H1 (cell line): ENCODE data around the gene TOMM5. TPM values are rescaled to one million over a fixed set of nuclear protein-coding genes. Genes with fewer than 3 reads are reported as not detected.

ENCODE experiments used
- CTCF ChIA-PET: fragments of 300-600 bp; sonication (Branson Sonifier 250); formaldehyde crosslinking; loops from one replicate; lab custom pipeline; 2021; ENCODE audit not compliant: partially characterized antibody; lab: Charles Lee
- POLR2A ChIA-PET: fragments of 300-600 bp; sonication (Branson Sonifier 250); formaldehyde crosslinking; loops from one replicate; lab custom pipeline; 2021; ENCODE audit warnings: inconsistent platforms; ENCODE audit not compliant: partially characterized antibody; lab: Charles Lee
- DNase-seq, 2 experiments: peaks; one replicate each; pipeline versions ENCODE4 v3.0.0 to v3.0.0-alpha.2; 2010 to 2022; ENCODE audit warnings: low spot score in 2 of 2, low read depth in 1 of 2, mixed read lengths in 1 of 2
- FAIRE-seq: peaks from 2 replicates; lab custom pipeline; 2011; peaks lifted over from hg19 to GRCh38; lab: Jason Lieb, UNC
- H2AFZ ChIP-seq: 2 replicates; pipeline ENCODE4 v1.8.1; 2012; ENCODE audit warnings: low read length, inconsistent platforms
- H2AK5ac ChIP-seq: 2 replicates; pipeline ENCODE4 v1.6.1; 2013; ENCODE audit warnings: low read depth, low read length
- H2BK120ac ChIP-seq: replicated peaks from 2 replicates; pipeline ENCODE3; 2013; ENCODE audit warnings: low read depth, low read length, inconsistent platforms
- H2BK12ac ChIP-seq: 2 replicates; pipeline ENCODE4 v1.6.1; 2013; ENCODE audit warnings: low read depth, low read length
- H2BK15ac ChIP-seq: 2 replicates; pipeline ENCODE4 v1.6.1; 2013; ENCODE audit warnings: low read length
- H2BK20ac ChIP-seq: 2 replicates; pipeline ENCODE4 v1.6.1; 2013; ENCODE audit warnings: low read length
- H2BK5ac ChIP-seq: 2 replicates; pipeline ENCODE4 v1.6.1; 2013; ENCODE audit warnings: low read depth, low read length
- H3K14ac ChIP-seq: 2 replicates; pipeline ENCODE4 v1.6.1; 2013; ENCODE audit warnings: inconsistent platforms; ENCODE audit not compliant: insufficient read length
- H3K18ac ChIP-seq: 2 replicates; pipeline ENCODE4 v1.6.1; 2013; ENCODE audit warnings: low read length; ENCODE audit errors: extremely low read depth
- H3K23ac ChIP-seq: 2 replicates; pipeline ENCODE4 v1.6.1; 2013; ENCODE audit warnings: inconsistent platforms; ENCODE audit not compliant: insufficient read length
- H3K23me2 ChIP-seq: 2 replicates; pipeline ENCODE4 v1.6.1; 2013; ENCODE audit warnings: low read depth, low read length
- H3K27ac ChIP-seq: 2 replicates; pipeline ENCODE4 v1.6.1; 2011; ENCODE audit warnings: low read depth, low read length, inconsistent platforms
- H3K27me3 ChIP-seq, 4 experiments: replicated peaks in 1 of 4; 1 replicate in 1 of 4; 2 replicates in 3 of 4; pipeline versions ENCODE4 v1.6.1 to v1.8.1; 2011 to 2013; ENCODE audit warnings: low read length in 3 of 4, mild to moderate bottlenecking in 3 of 4, inconsistent platforms in 2 of 4, mixed read lengths in 2 of 4, moderate library complexity in 1 of 4; ENCODE audit not compliant: control insufficient read depth in 3 of 4, insufficient read depth in 3 of 4; ENCODE audit errors: extremely low read depth in 1 of 4
- H3K36me3 ChIP-seq, 4 experiments: 2 replicates each; pipeline versions ENCODE4 v1.6.1 to v1.8.1; 2011 to 2013; ENCODE audit warnings: mild to moderate bottlenecking in 4 of 4, low read length in 3 of 4, moderate library complexity in 2 of 4, control low read depth in 1 of 4, inconsistent platforms in 1 of 4; ENCODE audit not compliant: insufficient read depth in 4 of 4, control insufficient read depth in 2 of 4
- H3K4ac ChIP-seq: replicated peaks from 2 replicates; pipeline ENCODE3; 2013; ENCODE audit warnings: low read length, low read depth, mixed read lengths, inconsistent platforms; ENCODE audit not compliant: insufficient read length
- H3K4me1 ChIP-seq, 4 experiments: replicated peaks in 1 of 4; 1 replicate in 1 of 4; 2 replicates in 3 of 4; pipeline versions ENCODE4 v1.6.1 to v1.8.1; 2011 to 2013; ENCODE audit warnings: low read length in 3 of 4, inconsistent platforms in 2 of 4, mixed read lengths in 1 of 4; ENCODE audit not compliant: insufficient read depth in 4 of 4, control insufficient read depth in 3 of 4
- H3K4me2 ChIP-seq, 2 experiments: 2 replicates each; pipeline versions ENCODE4 v1.6.1 to v1.8.1; 2011 to 2013; ENCODE audit warnings: low read depth in 2 of 2, low read length in 2 of 2, control low read depth in 1 of 2, inconsistent platforms in 1 of 2, mild to moderate bottlenecking in 1 of 2; ENCODE audit not compliant: insufficient read depth in 1 of 2
- H3K4me3 ChIP-seq, 4 experiments: fragments of 200-600, 300-600 bp in 1 of 4; sonication (generic), shearing (Covaris generic), sonication (Bioruptor Twin) in 1 of 4; 2 replicates each; pipeline versions ENCODE4 v1.5.1 to v1.8.1; 2011 to 2016; ENCODE audit warnings: low read length in 4 of 4, low read depth in 3 of 4, control low read depth in 2 of 4, inconsistent platforms in 2 of 4, mild to moderate bottlenecking in 2 of 4, mixed read lengths in 1 of 4, moderate library complexity in 1 of 4; ENCODE audit not compliant: insufficient read depth in 2 of 4; ENCODE audit errors: extremely low read depth in 1 of 4
- H3K56ac ChIP-seq: replicated peaks from 2 replicates; pipeline ENCODE3; 2013; ENCODE audit warnings: low read depth, mild to moderate bottlenecking, mixed read lengths, low read length, inconsistent platforms; ENCODE audit not compliant: insufficient read length
- H3K79me1 ChIP-seq: 2 replicates; pipeline ENCODE4 v1.6.1; 2013; ENCODE audit warnings: low read depth, low read length, control low read depth
- H3K79me2 ChIP-seq, 2 experiments: 2 replicates each; pipeline versions ENCODE4 v1.6.1 to v1.8.1; 2012 to 2013; ENCODE audit warnings: low read length in 2 of 2, mild to moderate bottlenecking in 2 of 2, inconsistent platforms in 1 of 2; ENCODE audit not compliant: insufficient read depth in 2 of 2, control insufficient read depth in 1 of 2
- H3K9ac ChIP-seq, 4 experiments: replicated peaks in 1 of 4; 1 replicate in 1 of 4; 2 replicates in 3 of 4; pipeline versions ENCODE4 v1.6.1 to v1.8.1; 2011 to 2013; ENCODE audit warnings: low read depth in 3 of 4, low read length in 3 of 4, control low read depth in 2 of 4, mild to moderate bottlenecking in 2 of 4, moderate library complexity in 2 of 4, inconsistent platforms in 1 of 4; ENCODE audit errors: extremely low read depth in 1 of 4
- H3K9me3 ChIP-seq, 2 experiments: 2 replicates each; pipeline versions ENCODE4 v1.6.1 to v1.8.1; 2012 to 2013; ENCODE audit warnings: mild to moderate bottlenecking in 2 of 2, moderate library complexity in 2 of 2, control low read depth in 1 of 2, inconsistent platforms in 1 of 2, low read depth in 1 of 2, low read length in 1 of 2, mixed read lengths in 1 of 2; ENCODE audit not compliant: insufficient read depth in 2 of 2
- H4K20me1 ChIP-seq, 2 experiments: replicated peaks in 1 of 2; 2 replicates each; pipeline versions ENCODE3 to v1.8.1; 2011 to 2013; ENCODE audit warnings: inconsistent platforms in 2 of 2, low read length in 2 of 2, mild to moderate bottlenecking in 1 of 2; ENCODE audit not compliant: insufficient read depth in 2 of 2, control insufficient read depth in 1 of 2
- H4K5ac ChIP-seq: 2 replicates; pipeline ENCODE4 v1.6.1; 2013; ENCODE audit warnings: low read length, low read depth, mixed read lengths, inconsistent platforms; ENCODE audit not compliant: insufficient read length
- H4K8ac ChIP-seq: 2 replicates; pipeline ENCODE4 v1.8.0; 2013; ENCODE audit warnings: mild to moderate bottlenecking, moderate library complexity, low read length, inconsistent platforms; ENCODE audit not compliant: insufficient read depth; ENCODE audit errors: extremely low read depth
- H4K91ac ChIP-seq: replicated peaks from 2 replicates; pipeline ENCODE3; 2013; ENCODE audit warnings: low read length, mixed read lengths, inconsistent platforms; ENCODE audit not compliant: insufficient read length
- ASH2L ChIP-seq: fragments of 200-600, 300-600 bp; sonication (generic); IDR thresholded peaks from one replicate; pipeline ENCODE4 v1.7.1; 2017; ENCODE audit warnings: low read length
- CEBPB ChIP-seq: IDR thresholded peaks from 2 replicates; pipeline ENCODE4 v1.6.1; 2012; ENCODE audit warnings: low read depth, low read length
- CHD2 ChIP-seq: IDR thresholded peaks from 2 replicates; pipeline ENCODE4 v1.6.1; 2012; ENCODE audit warnings: low read length, improper control_type of control experiment
- FOSL1 ChIP-seq: IDR thresholded peaks from 2 replicates; pipeline ENCODE4 v1.6.1; 2011; ENCODE audit warnings: mild to moderate bottlenecking, low read depth, low read length, moderate library complexity; ENCODE audit not compliant: insufficient read depth
- HDAC6 ChIP-seq: IDR thresholded peaks from one replicate; pipeline ENCODE4 v1.7.1; 2012; ENCODE audit warnings: low read depth, mild to moderate bottlenecking, inconsistent platforms, low read length, moderate library complexity
- JUN ChIP-seq: IDR thresholded peaks from 2 replicates; pipeline ENCODE4 v1.6.1; 2011; ENCODE audit warnings: low read depth, mild to moderate bottlenecking, improper control_type of control experiment, low read length
- NRF1 ChIP-seq: IDR thresholded peaks from 2 replicates; pipeline ENCODE4 v1.6.1; 2011; ENCODE audit warnings: mild to moderate bottlenecking, low read depth, low read length, improper control_type of control experiment
- POLR2A ChIP-seq, 2 experiments: IDR thresholded peaks; 1 replicate in 1 of 2; 2 replicates in 1 of 2; pipeline ENCODE4 v1.6.1; 2011; ENCODE audit warnings: low read depth in 2 of 2, low read length in 2 of 2, mild to moderate bottlenecking in 2 of 2; ENCODE audit errors: control extremely low read depth in 1 of 2
- RBBP5 ChIP-seq: IDR thresholded peaks from 2 replicates; pipeline ENCODE4 v1.7.1; 2012; ENCODE audit warnings: low read depth, mild to moderate bottlenecking, inconsistent platforms, low read length, moderate library complexity, borderline replicate concordance
- RFX5 ChIP-seq: IDR thresholded peaks from 2 replicates; pipeline ENCODE4 v1.6.1; 2011; ENCODE audit warnings: low read depth, low read length, improper control_type of control experiment, borderline replicate concordance
- RNF2 ChIP-seq: fragments of 200-900, 300-1000 bp; sonication (generic); IDR thresholded peaks from 2 replicates; pipeline ENCODE4 v1.7.1; 2016; ENCODE audit warnings: borderline replicate concordance, low read depth, mild to moderate bottlenecking, antibody characterized with exemption, low read length; ENCODE audit not compliant: poor library complexity, severe bottlenecking; ENCODE audit errors: missing control alignments
- SIX5 ChIP-seq: IDR thresholded peaks from 2 replicates; pipeline ENCODE4 v1.6.1; 2011; ENCODE audit warnings: mild to moderate bottlenecking, low read depth, low read length
- SP2 ChIP-seq: IDR thresholded peaks from 2 replicates; pipeline ENCODE4 v1.6.1; 2012; ENCODE audit warnings: mild to moderate bottlenecking, low read length, inconsistent platforms
- ZNF274 ChIP-seq: IDR thresholded peaks from 2 replicates; pipeline ENCODE4 v1.7.0; 2012; ENCODE audit warnings: low read length, borderline replicate concordance; ENCODE audit errors: extremely low read depth
- WGBS, 2 experiments: shearing (Covaris generic) in 1 of 2; methylation state at CpG; one replicate each; pipeline versions ENCODE4 v1.1.6 to v1.1.7; 2013 to 2015; ENCODE audit warnings: low lambda C conversion rate in 2 of 2, mixed read lengths in 2 of 2, inconsistent platforms in 1 of 2, low coverage in 1 of 2, missing lambda C conversion rate in 1 of 2; ENCODE audit not compliant: insufficient replicate concordance in 2 of 2, insufficient coverage in 1 of 2, insufficient read length in 1 of 2; ENCODE audit errors: extremely low coverage in 1 of 2, missing lambda C conversion rate in 1 of 2; 5-methylcytosine and 5-hydroxymethylcytosine counted together
- polyA plus RNA-seq, 7 experiments: library from polyadenylated mRNA; depleted of rRNA in 3 of 7; stranded (reverse) in 5 of 7; unstranded in 2 of 7; fragments of >200 nt in 5 of 7; fragments of 200-250 nt in 2 of 7; gene quantifications; 1 replicate in 5 of 7; 2 replicates in 1 of 7; 4 replicates in 1 of 7; pipeline versions ENCODE4 v1.2.1 to v1.2.3, GENCODE V29; 2011 to 2013; ENCODE audit warnings: missing spikeins in 2 of 7, mixed read lengths in 2 of 7
- total RNA-seq: library from RNA; stranded (reverse); fragmentation: NEBNext Ultra II Directional; extraction: Animal tissue kit (Norgen Biotek cat#: 25700); gene quantifications from 2 replicates; pipeline ENCODE4 v1.2.1, GENCODE V29; 2021

The TOMM5 gene
- total and polyA plus RNA-seq, 2 of the 8 experiments (the other 6 are each of a cell fraction or from before 2014, with no cell fraction given), result 171 to 174 TPM

DNA sequence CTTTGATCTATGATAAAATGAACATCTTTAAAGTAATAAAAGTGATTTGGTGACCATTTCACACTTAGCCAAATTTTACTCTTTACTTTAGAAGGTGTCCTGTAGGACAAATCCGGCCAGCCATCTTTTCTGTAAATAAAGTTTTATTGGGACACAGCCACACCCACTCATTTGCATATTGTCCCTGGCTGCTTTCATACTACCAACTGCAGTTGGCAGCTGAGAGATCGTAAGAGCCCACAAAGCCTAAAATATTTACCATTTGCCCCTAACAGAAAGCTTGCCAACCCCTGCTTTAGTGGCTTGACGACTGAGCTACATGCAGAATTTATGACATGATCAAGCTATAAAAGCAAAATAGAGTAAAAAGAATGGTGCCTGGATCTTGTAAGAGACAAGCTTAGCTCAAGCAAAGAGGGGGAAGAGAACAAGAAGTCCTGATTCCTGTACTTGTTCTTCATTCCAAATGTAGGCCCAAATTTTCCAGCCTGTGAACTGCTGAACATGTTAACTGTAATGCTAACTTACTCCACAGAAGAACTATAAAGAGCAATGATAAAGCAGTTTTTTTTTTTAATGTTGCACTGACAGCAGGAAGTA is 8.8 kb downstream of the TOMM5 start:
- no peak overlapping the region for H3K23ac ChIP-seq
- no peak overlapping the region for H3K4ac ChIP-seq
- POLR2A ChIA-PET, result interaction anchor here (0.7 kb wide), 1 partner anchor 9 kb away, joined by 3 read pairs; the partner anchor contains the start of gene TOMM5
- H2BK20ac ChIP-seq, result no peak overlapping the region
- no peak overlapping the region for H3K14ac ChIP-seq
- 92% methylated on average over 3 of the region's 3 CpGs; no CpG with 5 or more reads in 1 of the 2 experiments for WGBS, 2 experiments
- no peak overlapping the region for H2BK12ac ChIP-seq
- H4K91ac ChIP-seq, result no peak overlapping the region
- H3K4me3 ChIP-seq, result no peak overlapping the region
- no peak overlapping the region for H3K18ac ChIP-seq
- H4K8ac ChIP-seq, result no peak overlapping the region
- peaks cover 1% of the 10 kb centered on the region in 2 experiments for H4K20me1 ChIP-seq
- H3K56ac ChIP-seq, result no peak overlapping the region
- TF ChIP-seq CEBPB (no peak), ASH2L (no peak), RFX5 (no peak), SIX5 (no peak), RNF2 (no peak), ZNF274 (no peak), FOSL1 (no peak), HDAC6 (no peak), POLR2A (IDR thresholded peaks at IDR 0.05; ENCODE audit: control extremely low read depth in 1 of 2, low read depth in 2 of 2, low read length in 2 of 2) (no peak), CHD2 (no peak), SP2 (no peak), JUN (no peak), RBBP5 (no peak), NRF1 (no peak)
- peaks cover 0 to 24% of the 10 kb centered on the region in 2 experiments; a peak in 1 of 4 replicates for H3K79me2 ChIP-seq
- no peaks in the 10 kb centered on the region for H3K23me2 ChIP-seq
- peaks cover 5 to 66% (median 49%) of the 10 kb centered on the region in 4 experiments; a peak in 7 of 8 replicates for H3K36me3 ChIP-seq
- H3K27ac ChIP-seq, result no peak overlapping the region
- no peaks in the 10 kb centered on the region for H3K79me1 ChIP-seq
- H3K4me1 ChIP-seq, result no peaks in the 10 kb centered on the region
- no peak overlapping the region for H2BK5ac ChIP-seq
- H2AFZ ChIP-seq, result no peak overlapping the region
- CTCF ChIA-PET, result interaction anchor here (0.6 to 1.6 kb wide), 3 partner anchors 8 to 17 kb away, joined by 3 to 10 read pairs (median 6); partner anchors contain the start of gene TOMM5
- H3K27me3 ChIP-seq, result no peaks in the 10 kb centered on the region
- no peak overlapping the region for H2BK15ac ChIP-seq
- no peak for FAIRE-seq
- no peak overlapping the region for H4K5ac ChIP-seq
- no peak overlapping the region for H3K4me2 ChIP-seq
- no peak overlapping the region for H2BK120ac ChIP-seq
- H3K9me3 ChIP-seq, result no peaks in the 10 kb centered on the region
- DNase-seq, result no peak
- no peak overlapping the region for H2AK5ac ChIP-seq
- H3K9ac ChIP-seq, result no peak overlapping the region
